ENCODE results near the gene RAB7A.

GRCh38 chr3:128849911-128850455 lies 124.0 kb downstream of the RAB7A start:
- TF ChIP-seq CBX3 (IDR thresholded peaks at IDR 0.05; ENCODE audit: low read depth) (no peak), POLR2A (IDR thresholded peaks at IDR 0.05; ENCODE audit: borderline replicate concordance, extremely low read depth, insufficient read depth, insufficient read length) (no peak), RAD21 (IDR thresholded peaks at IDR 0.05; ENCODE audit: low read depth) (peak; percentile 66), ATF3 (IDR thresholded peaks at IDR 0.05) (no peak)

Measured in HCT116 (cell line).